ENCODE measurements around the gene ST14. TPM values are rescaled to one million over a fixed set of nuclear protein-coding genes. Genes with fewer than 3 reads are reported as not detected.
"Not testable (repeated sequence)": the region's sequence is repeated elsewhere in the genome, so short reads cannot be mapped to it uniquely, and the experiment has no call there.

Gene ST14
- total RNA-seq, 2 experiments from 2014 or later, result not detected

GRCh38 chr11:130241713-130242112, 82.1 kb downstream of the ST14 start:
- Mint-ChIP-seq H3K36me3 (peaks cover 19% of the 10 kb centered on the region), H3K9me3 (no peaks in the 10 kb centered on the region), H3K27ac (no peak overlapping the region), H3K27me3 (no peaks in the 10 kb centered on the region), H3K4me3 (no peak overlapping the region), H3K4me1 (ENCODE audit: low read depth) (peaks cover 15% of the 10 kb centered on the region)
- intact Hi-C loops (cut with micrococcal nuclease), result no loop called here
- no peak for DNase-seq
- POLR2A ChIA-PET, result no interaction called here
- CTCF ChIA-PET, result no interaction called here

DNA sequence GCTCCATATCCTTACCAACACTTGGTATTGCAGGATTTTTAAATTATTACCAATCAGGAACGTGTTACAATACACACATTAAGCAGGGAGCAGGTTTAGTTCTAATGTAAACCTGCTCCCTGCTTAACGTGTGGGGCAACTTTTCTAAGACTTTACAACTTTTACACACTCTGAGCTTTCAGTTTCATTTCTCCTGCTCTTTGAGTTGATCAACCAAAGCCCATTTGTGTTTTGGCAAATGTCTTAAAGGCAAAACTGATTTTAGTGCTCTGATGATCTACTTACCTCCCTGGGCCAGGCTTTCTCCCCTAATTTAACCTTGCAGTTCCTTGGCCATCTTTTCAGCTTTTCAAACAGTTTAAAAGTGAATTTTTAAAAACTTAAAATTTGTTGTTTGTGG, 84.2 kb downstream of the ST14 start:
- Mint-ChIP-seq H3K27ac (no peak overlapping the region), H3K4me3 (no peak overlapping the region), H3K4me1 (ENCODE audit: low read depth) (peaks cover 21% of the 10 kb centered on the region), H3K27me3 (no peaks in the 10 kb centered on the region), H3K36me3 (peaks cover 10% of the 10 kb centered on the region), H3K9me3 (no peaks in the 10 kb centered on the region)
- no peak for DNase-seq
- intact Hi-C loops (cut with micrococcal nuclease), result no loop called here
- CTCF ChIA-PET, result interaction anchor here (1.2 kb wide), 1 partner anchor 31 kb away, joined by 3 read pairs; no protein-coding TSS in a partner anchor
- POLR2A ChIA-PET, result no interaction called here

- H3K36me3 Mint-ChIP-seq, result peaks cover 6% of the 10 kb centered on the region
- H3K27ac Mint-ChIP-seq, result no peak overlapping the region
- no peaks in the 10 kb centered on the region for H3K27me3 Mint-ChIP-seq
- H3K4me3 Mint-ChIP-seq, result no peak overlapping the region
- H3K4me1 Mint-ChIP-seq (ENCODE audit: low read depth), result peaks cover 26% of the 10 kb centered on the region
- POLR2A ChIA-PET, result no interaction called here
- intact Hi-C loops (cut with micrococcal nuclease), result no loop called here
- H3K9me3 Mint-ChIP-seq, result no peaks in the 10 kb centered on the region
- no peak for DNase-seq
- CTCF ChIA-PET, result no interaction called here
These were observed 85.3 kb downstream of the ST14 start for GRCh38 chr11:130244848-130245247.

- DNase-seq; H3K9me3 Mint-ChIP-seq; H3K27me3 Mint-ChIP-seq; POLR2A ChIA-PET; intact Hi-C loops (cut with micrococcal nuclease); H3K36me3 Mint-ChIP-seq; CTCF ChIA-PET; H3K27ac Mint-ChIP-seq; H3K4me3 Mint-ChIP-seq: not testable (repeated sequence)
- H3K4me1 Mint-ChIP-seq (ENCODE audit: low read depth), result peaks cover 26% of the 10 kb centered on the region
These were observed 85.8 kb downstream of the ST14 start for GRCh38 chr11:130245375-130245774.

DNA sequence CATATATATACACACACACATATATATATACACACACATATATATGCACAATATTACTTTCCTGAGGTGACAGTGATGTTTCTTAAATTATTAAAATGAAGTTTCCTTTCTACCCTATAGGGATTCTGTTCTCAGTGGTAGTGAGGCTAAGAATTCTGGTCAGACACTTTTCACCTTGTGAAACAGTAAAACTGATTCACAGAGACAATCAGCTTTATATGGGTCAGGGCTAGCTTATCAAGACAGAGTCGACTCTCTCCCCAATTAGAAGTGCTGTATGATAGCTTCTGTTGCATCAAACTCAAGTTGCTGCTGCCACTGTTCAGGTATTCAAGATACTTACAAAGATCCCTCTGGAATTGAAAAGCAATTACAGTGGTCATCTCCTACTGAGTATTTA, 86.7 kb downstream of the ST14 start:
- Mint-ChIP-seq H3K9me3 (no peaks in the 10 kb centered on the region), H3K36me3 (peaks cover 13% of the 10 kb centered on the region), H3K4me3 (no peak overlapping the region), H3K27ac (no peak overlapping the region), H3K4me1 (ENCODE audit: low read depth) (peaks cover 29% of the 10 kb centered on the region), H3K27me3 (no peaks in the 10 kb centered on the region)
- intact Hi-C loops (cut with micrococcal nuclease), result no loop called here
- DNase-seq, result no peak
- POLR2A ChIA-PET, result interaction anchor here (0.6 kb wide), 1 partner anchor 21 kb away, joined by 3 read pairs; no protein-coding TSS in a partner anchor
- CTCF ChIA-PET, result interaction anchor here (1.2 kb wide), 1 partner anchor 33 kb away, joined by 5 read pairs; no protein-coding TSS in a partner anchor

GRCh38 chr11:130246738-130247137, 87.2 kb downstream of the ST14 start:
- ChIA-PET CTCF (interaction anchor here (1.2 kb wide), 1 partner anchor 34 kb away, joined by 5 read pairs; no protein-coding TSS in a partner anchor), POLR2A (interaction anchor here (0.5 kb wide), 1 partner anchor 384 kb away, joined by 3 read pairs; no protein-coding TSS in a partner anchor)
- Mint-ChIP-seq H3K27ac (no peak overlapping the region), H3K4me1 (ENCODE audit: low read depth) (peaks cover 29% of the 10 kb centered on the region), H3K9me3 (peaks cover 2% of the 10 kb centered on the region), H3K4me3 (no peak overlapping the region), H3K36me3 (peaks cover 16% of the 10 kb centered on the region), H3K27me3 (no peaks in the 10 kb centered on the region)
- no peak for DNase-seq
- intact Hi-C loops (cut with micrococcal nuclease), result no loop called here

GRCh38 chr11:130247319-130247718, 87.7 kb downstream of the ST14 start:
- Mint-ChIP-seq H3K27me3 (no peaks in the 10 kb centered on the region), H3K4me1 (ENCODE audit: low read depth) (peaks cover 31% of the 10 kb centered on the region), H3K9me3 (peaks cover 8% of the 10 kb centered on the region), H3K27ac (no peak overlapping the region), H3K36me3 (peaks cover 21% of the 10 kb centered on the region), H3K4me3 (no peak overlapping the region)
- intact Hi-C loops (cut with micrococcal nuclease), result no loop called here
- ChIA-PET POLR2A (interaction anchor here (0.5 kb wide), 1 partner anchor 385 kb away, joined by 3 read pairs; no protein-coding TSS in a partner anchor), CTCF (no interaction called here)
- DNase-seq, result no peak

DNA sequence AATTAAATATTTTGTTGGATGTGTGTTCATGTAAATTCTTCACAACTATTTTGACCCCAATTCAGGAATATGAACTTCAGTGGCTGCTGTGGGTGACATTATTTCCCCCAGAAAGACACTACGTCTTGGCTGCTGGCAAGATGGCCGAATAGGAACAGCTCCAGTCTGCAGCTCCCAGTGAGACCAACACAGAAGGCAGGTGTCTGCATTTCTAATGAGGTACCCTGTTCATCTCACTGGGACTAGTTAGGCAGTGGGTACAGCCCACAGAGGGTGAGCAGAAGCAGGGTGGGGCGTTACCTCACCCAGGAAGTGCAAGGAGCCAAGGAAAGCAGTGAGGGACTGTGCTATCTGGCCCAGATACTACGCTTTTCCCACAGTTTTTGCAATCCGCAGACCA, 89.8 kb downstream of the ST14 start:
- Mint-ChIP-seq H3K4me3 (no peak overlapping the region), H3K4me1 (ENCODE audit: low read depth) (peaks cover 33% of the 10 kb centered on the region), H3K27me3 (no peaks in the 10 kb centered on the region), H3K36me3 (peaks cover 37% of the 10 kb centered on the region), H3K9me3 (peaks cover 16% of the 10 kb centered on the region), H3K27ac (no peak overlapping the region)
- DNase-seq, result no peak
- ChIA-PET CTCF (interaction anchor here (0.7 kb wide), 1 partner anchor 17 kb away, joined by 3 read pairs; no protein-coding TSS in a partner anchor), POLR2A (no interaction called here)
- intact Hi-C loops (cut with micrococcal nuclease), result no loop called here

DNA sequence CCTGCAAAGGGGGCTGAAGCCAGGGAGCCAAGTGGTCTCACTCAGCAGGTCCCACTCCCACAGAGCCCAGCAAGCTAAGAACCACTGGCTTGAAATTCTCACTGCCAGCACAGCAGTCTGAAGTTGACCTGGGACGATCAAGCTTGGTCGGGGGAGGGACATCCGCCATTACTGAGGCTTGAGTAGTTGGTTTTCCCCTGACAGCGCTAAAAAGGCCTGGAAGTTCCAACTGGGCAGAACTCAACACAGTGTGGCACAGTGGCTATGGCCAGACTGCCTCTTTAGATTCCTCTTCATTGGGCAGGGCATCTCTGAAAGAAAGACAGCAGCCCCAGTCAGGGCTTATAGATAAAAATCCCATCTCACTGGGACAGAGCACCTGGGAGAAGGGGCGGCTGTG, 90.3 kb downstream of the ST14 start:
- peaks cover 37% of the 10 kb centered on the region for H3K36me3 Mint-ChIP-seq
- H3K27me3 Mint-ChIP-seq; H3K27ac Mint-ChIP-seq; intact Hi-C loops (cut with micrococcal nuclease); POLR2A ChIA-PET; CTCF ChIA-PET; DNase-seq; H3K4me3 Mint-ChIP-seq: not testable (repeated sequence)
- peaks cover 32% of the 10 kb centered on the region for H3K4me1 Mint-ChIP-seq (ENCODE audit: low read depth)
- H3K9me3 Mint-ChIP-seq, result peaks cover 18% of the 10 kb centered on the region

DNA sequence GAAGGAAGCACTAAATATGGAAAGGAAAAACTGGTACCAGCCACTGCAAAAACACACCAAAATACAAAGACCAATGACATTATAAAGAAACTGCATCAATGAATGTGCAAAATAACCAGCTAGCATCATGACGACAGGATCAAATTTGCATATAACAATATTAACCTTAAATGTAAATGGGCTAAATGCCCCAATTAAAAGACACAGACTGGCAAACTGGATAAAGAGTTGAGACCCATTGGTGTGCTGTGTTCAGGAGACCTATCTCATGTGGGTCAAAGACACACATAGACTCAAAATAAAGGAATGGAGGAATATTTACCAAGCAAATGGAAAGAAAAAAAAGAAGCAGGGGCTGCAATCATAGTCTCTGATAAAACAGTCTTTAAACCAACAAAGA, 92.2 kb downstream of the ST14 start:
- H3K27ac Mint-ChIP-seq; POLR2A ChIA-PET; H3K4me3 Mint-ChIP-seq; DNase-seq; CTCF ChIA-PET; intact Hi-C loops (cut with micrococcal nuclease); H3K27me3 Mint-ChIP-seq: not testable (repeated sequence)
- Mint-ChIP-seq H3K4me1 (ENCODE audit: low read depth) (peaks cover 24% of the 10 kb centered on the region), H3K9me3 (peaks cover 30% of the 10 kb centered on the region), H3K36me3 (peaks cover 45% of the 10 kb centered on the region)

Other genes starting within 250 kb of the ST14 start
- 10 to 100 TPM; 15.8 to 16.2 TPM for gene PRDM10, start 156.9 kb upstream of the ST14 start, total RNA-seq
- 10 to 100 TPM; 49.2 to 53.4 TPM for gene APLP2, start 89.9 kb upstream of the ST14 start, total RNA-seq
- gene ZBTB44, start 155.1 kb downstream of the ST14 start, total RNA-seq, result 10 to 100 TPM; 33.3 to 33.4 TPM